Measurements from ENCODE around the gene TFEB. TPM values are rescaled to one million over a fixed set of nuclear protein-coding genes. Genes with fewer than 3 reads are reported as not detected.

Gene TFEB
- total RNA-seq, 4 donors from 2014 or later: 19.0 to 23.3 (median 21.6) TPM

- H3K4me1 ChIP-seq: peaks cover 9% of the 10 kb centered on the region
- no peak for DNase-seq (ENCODE audit: low spot score in 2 of 2)
- no peaks in the 10 kb centered on the region for H3K9me3 ChIP-seq
- no peak overlapping the region for H3K4me3 ChIP-seq
- 51% methylated on average over 2 of the region's 2 CpGs for WGBS
- no peaks in the 10 kb centered on the region for H3K36me3 ChIP-seq
- H3K27me3 ChIP-seq: no peaks in the 10 kb centered on the region
- no peak overlapping the region for H3K27ac ChIP-seq
- TF ChIP-seq POLR2AphosphoS5 (IDR thresholded peaks at IDR 0.05) (no peak), POLR2A (IDR thresholded peaks at IDR 0.05) (no peak)
- TF ChIP-seq, protein P1, sequence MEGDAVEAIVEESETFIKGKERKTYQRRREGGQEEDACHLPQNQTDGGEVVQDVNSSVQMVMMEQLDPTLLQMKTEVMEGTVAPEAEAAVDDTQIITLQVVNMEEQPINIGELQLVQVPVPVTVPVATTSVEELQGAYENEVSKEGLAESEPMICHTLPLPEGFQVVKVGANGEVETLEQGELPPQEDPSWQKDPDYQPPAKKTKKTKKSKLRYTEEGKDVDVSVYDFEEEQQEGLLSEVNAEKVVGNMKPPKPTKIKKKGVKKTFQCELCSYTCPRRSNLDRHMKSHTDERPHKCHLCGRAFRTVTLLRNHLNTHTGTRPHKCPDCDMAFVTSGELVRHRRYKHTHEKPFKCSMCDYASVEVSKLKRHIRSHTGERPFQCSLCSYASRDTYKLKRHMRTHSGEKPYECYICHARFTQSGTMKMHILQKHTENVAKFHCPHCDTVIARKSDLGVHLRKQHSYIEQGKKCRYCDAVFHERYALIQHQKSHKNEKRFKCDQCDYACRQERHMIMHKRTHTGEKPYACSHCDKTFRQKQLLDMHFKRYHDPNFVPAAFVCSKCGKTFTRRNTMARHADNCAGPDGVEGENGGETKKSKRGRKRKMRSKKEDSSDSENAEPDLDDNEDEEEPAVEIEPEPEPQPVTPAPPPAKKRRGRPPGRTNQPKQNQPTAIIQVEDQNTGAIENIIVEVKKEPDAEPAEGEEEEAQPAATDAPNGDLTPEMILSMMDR (IDR thresholded peaks at IDR 0.05): no peak
Measured at GRCh38 chr6:41763470-41763869, 28.1 kb upstream of the TFEB start.

GRCh38 chr6:41759905-41760579 is 24.6 kb upstream of the TFEB start:
- Histone ChIP-seq H3K9me3 (no peaks in the 10 kb centered on the region), H3K27me3 (peaks cover 4% of the 10 kb centered on the region), H3K4me1 (no peaks in the 10 kb centered on the region), H3K36me3 (no peaks in the 10 kb centered on the region), H3K4me3 (no peak overlapping the region), H3K27ac (no peak overlapping the region)
- TF ChIP-seq EP300 (IDR thresholded peaks at IDR 0.05): no peak
- no peak for TF ChIP-seq POLR2A (IDR thresholded peaks at IDR 0.05)
- TF ChIP-seq POLR2AphosphoS5 (IDR thresholded peaks at IDR 0.05): no peak
- TF ChIP-seq, protein P1 (IDR thresholded peaks at IDR 0.05): no peak
- WGBS: 83% methylated on average over 2 of the region's 2 CpGs
- no peak for DNase-seq (ENCODE audit: low spot score in 2 of 2)

DNA sequence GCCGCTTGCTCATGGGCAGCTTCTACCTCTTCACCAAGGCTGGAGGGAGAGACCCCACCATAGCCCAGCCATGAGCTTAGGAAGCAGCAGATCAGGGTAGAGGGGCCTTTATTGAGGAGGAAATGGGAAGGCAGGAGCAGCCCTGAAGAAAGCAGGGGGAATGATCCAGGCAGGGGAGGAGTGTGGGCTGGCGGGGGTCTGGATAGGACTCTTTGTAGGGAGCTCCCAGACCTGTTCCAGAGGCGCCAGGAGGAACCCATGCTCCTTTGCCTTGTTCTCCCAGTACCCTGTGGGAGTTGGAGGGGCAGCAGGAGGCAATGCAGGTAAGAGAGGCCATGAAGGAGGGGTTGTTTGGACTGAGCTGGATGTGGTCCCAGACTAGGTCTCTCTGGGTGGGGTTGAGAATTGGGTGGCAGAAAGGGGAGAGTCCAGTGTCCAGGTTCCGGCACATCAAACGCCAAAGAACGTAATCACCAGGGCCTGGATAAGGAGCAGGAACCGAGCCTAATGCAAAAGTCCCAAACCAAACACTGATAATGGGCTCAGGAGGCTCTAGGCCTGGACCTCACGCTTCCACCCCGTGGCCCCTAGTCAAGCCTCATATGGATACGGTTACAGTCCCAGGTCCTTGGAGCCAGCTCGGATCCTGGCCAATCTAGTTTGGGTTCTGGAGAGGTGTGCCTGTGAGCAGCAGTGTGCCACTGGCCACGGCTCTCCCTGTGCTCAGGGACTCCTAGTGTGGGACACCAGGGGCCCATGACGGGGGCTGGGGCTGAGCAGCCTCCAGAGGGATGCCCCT is 23.9 kb upstream of the TFEB start:
- Histone ChIP-seq H3K27me3 (peaks cover 4% of the 10 kb centered on the region), H3K9me3 (no peaks in the 10 kb centered on the region), H3K4me3 (no peak overlapping the region), H3K36me3 (no peaks in the 10 kb centered on the region), H3K27ac (no peak overlapping the region), H3K4me1 (no peaks in the 10 kb centered on the region)
- no peak for DNase-seq (ENCODE audit: low spot score in 2 of 2)
- TF ChIP-seq POLR2AphosphoS5 (IDR thresholded peaks at IDR 0.05): no peak
- no peak for TF ChIP-seq EP300 (IDR thresholded peaks at IDR 0.05)
- TF ChIP-seq, protein P1 (IDR thresholded peaks at IDR 0.05): no peak
- TF ChIP-seq POLR2A (IDR thresholded peaks at IDR 0.05): no peak
- WGBS: 93% methylated on average over 8 of the region's 13 CpGs

- peaks cover 4% of the 10 kb centered on the region for H3K27me3 ChIP-seq
- TF ChIP-seq, protein P1 (IDR thresholded peaks at IDR 0.05): no peak
- no peak for TF ChIP-seq POLR2A (IDR thresholded peaks at IDR 0.05)
- no peak for TF ChIP-seq POLR2AphosphoS5 (IDR thresholded peaks at IDR 0.05)
- TF ChIP-seq EP300 (IDR thresholded peaks at IDR 0.05): no peak
- no peak for DNase-seq (ENCODE audit: low spot score in 2 of 2)
- no peak overlapping the region for H3K4me3 ChIP-seq
- no peaks in the 10 kb centered on the region for H3K36me3 ChIP-seq
- no peaks in the 10 kb centered on the region for H3K4me1 ChIP-seq
- no peak overlapping the region for H3K27ac ChIP-seq
- WGBS: 95% methylated on average over 6 of the region's 6 CpGs
- H3K9me3 ChIP-seq: no peaks in the 10 kb centered on the region
Measured at GRCh38 chr6:41758641-41759035, 23.2 kb upstream of the TFEB start.

DNA sequence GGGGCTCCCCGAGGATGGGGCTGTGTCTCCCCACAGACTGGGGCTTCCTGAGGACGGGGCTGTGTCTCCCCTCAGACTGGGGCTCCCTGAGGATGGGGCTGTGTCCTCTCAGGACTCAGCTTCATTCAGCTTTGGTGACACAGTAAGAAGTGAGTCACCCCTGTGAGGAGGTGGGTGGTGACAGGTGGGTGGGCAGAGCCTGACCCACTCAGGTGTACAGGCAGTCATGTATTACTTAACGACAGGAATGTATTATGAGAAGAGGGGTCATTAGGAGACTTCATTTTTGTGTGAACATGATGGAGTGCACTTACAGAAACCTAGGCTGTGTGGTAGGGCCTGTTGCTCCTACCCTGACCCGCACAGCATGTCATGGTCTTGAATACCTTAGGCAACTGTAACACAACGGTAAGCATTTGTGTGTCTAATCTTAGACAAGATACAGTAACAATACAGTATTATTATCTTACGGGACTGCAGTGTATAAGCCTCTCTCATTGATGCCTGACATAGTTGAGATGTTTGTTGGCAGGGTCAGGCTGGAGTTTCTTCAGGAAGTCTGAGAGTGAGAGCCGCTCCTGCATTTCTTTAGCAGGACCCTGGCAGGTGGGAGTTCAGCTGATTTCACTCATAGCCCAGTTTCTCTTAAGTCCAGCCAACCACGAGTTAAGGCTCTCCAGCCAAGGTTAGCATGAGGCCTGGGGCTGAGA is 22.7 kb upstream of the TFEB start:
- WGBS: 82% methylated on average over 7 of the region's 8 CpGs
- Histone ChIP-seq H3K4me3 (no peak overlapping the region), H3K9me3 (no peaks in the 10 kb centered on the region), H3K27me3 (peaks cover 4% of the 10 kb centered on the region), H3K36me3 (no peaks in the 10 kb centered on the region), H3K4me1 (no peaks in the 10 kb centered on the region), H3K27ac (no peak overlapping the region)
- no peak for DNase-seq (ENCODE audit: low spot score in 2 of 2)
- TF ChIP-seq, protein P1 (IDR thresholded peaks at IDR 0.05): no peak
- TF ChIP-seq POLR2AphosphoS5 (IDR thresholded peaks at IDR 0.05) (no peak), POLR2A (IDR thresholded peaks at IDR 0.05) (no peak), EP300 (IDR thresholded peaks at IDR 0.05) (no peak)
